ENCODE data around the gene ZNF761.
"Not testable (repeated sequence)": the region's sequence is repeated elsewhere in the genome, so short reads cannot be mapped to it uniquely, and the experiment has no call there.

Gene ZNF761

GRCh38 chr19:53424968-53425597 is 6.7 kb upstream of the ZNF761 start:
- Histone ChIP-seq H4K20me1 (ENCODE audit: insufficient read depth, low read length) (no peaks in the 10 kb centered on the region), H3K4me3 (ENCODE audit: low read length) (no peak overlapping the region), H3K27ac (ENCODE audit: low read length) (no peak overlapping the region), H3K79me2 (ENCODE audit: low read length) (no peaks in the 10 kb centered on the region), H3K9me3 (replicated peaks; ENCODE audit: insufficient read depth, low read length) (no peaks in the 10 kb centered on the region), H3K9me2 (replicated peaks; ENCODE audit: insufficient read depth, low read length) (no peaks in the 10 kb centered on the region), H3K4me1 (ENCODE audit: low read length) (no peaks in the 10 kb centered on the region), H3K4me2 (ENCODE audit: low read depth, low read length) (no peak overlapping the region), H2AFZ (ENCODE audit: low read length) (no peak overlapping the region), H3K36me3 (replicated peaks; ENCODE audit: insufficient read depth, low read length) (no peaks in the 10 kb centered on the region), H3K9ac (ENCODE audit: low read length) (no peak overlapping the region), H3K27me3 (replicated peaks; ENCODE audit: insufficient read depth, low read length) (no peaks in the 10 kb centered on the region), H3F3A (ENCODE audit: insufficient read depth, low read length) (no peaks in the 10 kb centered on the region)
- no peak for DNase-seq
- TF ChIP-seq EZH2 (optimal IDR thresholded peaks at IDR 0.05; ENCODE audit: low read depth, low read length) (no peak), CTCF (IDR thresholded peaks at IDR 0.05; ENCODE audit: low read length) (peak; percentile 38)

- peaks cover 14% of the 10 kb centered on the region; the same call in 1 of the 2 replicates for H3K36me3 ChIP-seq (replicated peaks; ENCODE audit: insufficient read depth, low read length)
- no peaks in the 10 kb centered on the region for H3K4me1 ChIP-seq (ENCODE audit: low read length)
- no peaks in the 10 kb centered on the region for H3K9me2 ChIP-seq (replicated peaks; ENCODE audit: insufficient read depth, low read length)
- peak overlapping the region; percentile 52; the same call in 1 of the 2 replicates for H3K27ac ChIP-seq (ENCODE audit: low read length)
- H2AFZ ChIP-seq (ENCODE audit: low read length): peak overlapping the region; percentile 76
- peak overlapping the region; percentile 83 for H3K4me3 ChIP-seq (ENCODE audit: low read length)
- peak overlapping the region; percentile 76 for H3K9ac ChIP-seq (ENCODE audit: low read length)
- no peaks in the 10 kb centered on the region for H3F3A ChIP-seq (ENCODE audit: insufficient read depth, low read length)
- no peaks in the 10 kb centered on the region for H3K9me3 ChIP-seq (replicated peaks; ENCODE audit: insufficient read depth, low read length)
- H3K27me3 ChIP-seq (replicated peaks; ENCODE audit: insufficient read depth, low read length): no peaks in the 10 kb centered on the region
- no peak for TF ChIP-seq EZH2 (optimal IDR thresholded peaks at IDR 0.05; ENCODE audit: low read depth, low read length)
- TF ChIP-seq CTCF (IDR thresholded peaks at IDR 0.05; ENCODE audit: low read length): no peak
- H3K4me2 ChIP-seq (ENCODE audit: low read depth, low read length): peak overlapping the region; percentile 86; the same call in 1 of the 2 replicates
- H3K79me2 ChIP-seq (ENCODE audit: low read length): peaks cover 5% of the 10 kb centered on the region; the same call in 1 of the 2 replicates
- no peak for DNase-seq
- H4K20me1 ChIP-seq (ENCODE audit: insufficient read depth, low read length): no peaks in the 10 kb centered on the region
Measured at GRCh38 chr19:53432088-53432661, 391 bp downstream of the ZNF761 start.

- H3F3A ChIP-seq (ENCODE audit: insufficient read depth, low read length); H3K4me1 ChIP-seq (ENCODE audit: low read length); DNase-seq; H3K4me3 ChIP-seq (ENCODE audit: low read length); H3K9me2 ChIP-seq (replicated peaks; ENCODE audit: insufficient read depth, low read length); H3K36me3 ChIP-seq (replicated peaks; ENCODE audit: insufficient read depth, low read length); H4K20me1 ChIP-seq (ENCODE audit: insufficient read depth, low read length); H2AFZ ChIP-seq (ENCODE audit: low read length); H3K79me2 ChIP-seq (ENCODE audit: low read length); H3K4me2 ChIP-seq (ENCODE audit: low read depth, low read length); H3K9ac ChIP-seq (ENCODE audit: low read length); H3K27me3 ChIP-seq (replicated peaks; ENCODE audit: insufficient read depth, low read length); H3K27ac ChIP-seq (ENCODE audit: low read length); H3K9me3 ChIP-seq (replicated peaks; ENCODE audit: insufficient read depth, low read length): not testable (repeated sequence)
Measured at GRCh38 chr19:53443809-53444208, 12.0 kb downstream of the ZNF761 start.

GRCh38 chr19:53447196-53447595 is 15.4 kb downstream of the ZNF761 start:
- H3K9me3 ChIP-seq (replicated peaks; ENCODE audit: insufficient read depth, low read length); H3K9me2 ChIP-seq (replicated peaks; ENCODE audit: insufficient read depth, low read length); H3K4me2 ChIP-seq (ENCODE audit: low read depth, low read length); DNase-seq; H3K79me2 ChIP-seq (ENCODE audit: low read length); H3K27ac ChIP-seq (ENCODE audit: low read length); H3F3A ChIP-seq (ENCODE audit: insufficient read depth, low read length); H2AFZ ChIP-seq (ENCODE audit: low read length); H3K27me3 ChIP-seq (replicated peaks; ENCODE audit: insufficient read depth, low read length); H3K4me1 ChIP-seq (ENCODE audit: low read length); H4K20me1 ChIP-seq (ENCODE audit: insufficient read depth, low read length); H3K36me3 ChIP-seq (replicated peaks; ENCODE audit: insufficient read depth, low read length); H3K4me3 ChIP-seq (ENCODE audit: low read length); H3K9ac ChIP-seq (ENCODE audit: low read length): not testable (repeated sequence)
